Smooth muscle cell (in vitro differentiated cells): ENCODE measurements around the gene PIH1D2. TPM values are rescaled to one million over a fixed set of nuclear protein-coding genes. Genes with fewer than 3 reads are reported as not detected.

Experiments used
- DNase-seq: peaks from one replicate; lab custom pipeline; 2025; ENCODE audit not compliant: unreplicated experiment; lab: John Stamatoyannopoulos, UW
- H2AFZ ChIP-seq: fragments of 200-600 bp; sonication (generic); 2 replicates; pipeline ENCODE4 v1.6.0; 2016; ENCODE audit warnings: antibody characterized with exemption, low read depth, mild to moderate bottlenecking
- H3F3A ChIP-seq: fragments of 200-600 bp; sonication (generic); 2 replicates; pipeline ENCODE4 v1.6.0; 2017; ENCODE audit warnings: antibody characterized with exemption, low read depth
- H3K27ac ChIP-seq: fragments of 200-600 bp; sonication (generic); 2 replicates; pipeline ENCODE4 v1.5.1; 2016; ENCODE audit warnings: low read depth, mild to moderate bottlenecking
- H3K27me3 ChIP-seq: fragments of 200-600 bp; sonication (generic); 2 replicates; pipeline ENCODE4 v1.6.1; 2016; ENCODE audit warnings: low read depth, mild to moderate bottlenecking
- H3K36me3 ChIP-seq: fragments of 200-600 bp; sonication (generic); 2 replicates; pipeline ENCODE4 v1.5.1; 2016; ENCODE audit warnings: low read depth
- H3K4me1 ChIP-seq: fragments of 200-600 bp; sonication (generic); 2 replicates; pipeline ENCODE4 v1.5.1; 2016; ENCODE audit warnings: low read depth
- H3K4me2 ChIP-seq: fragments of 200-600 bp; sonication (generic); 2 replicates; pipeline ENCODE4 v1.6.0; 2016; ENCODE audit warnings: mild to moderate bottlenecking
- H3K4me3 ChIP-seq: fragments of 200-600 bp; sonication (generic); 2 replicates; pipeline ENCODE4 v1.5.1; 2016; ENCODE audit warnings: mild to moderate bottlenecking
- H3K79me2 ChIP-seq: fragments of 200-600 bp; sonication (generic); 2 replicates; pipeline ENCODE4 v1.6.0; 2016; ENCODE audit warnings: low read depth, mild to moderate bottlenecking
- H3K9ac ChIP-seq: fragments of 200-600 bp; sonication (generic); 2 replicates; pipeline ENCODE4 v1.6.0; 2016; ENCODE audit warnings: low read depth
- H3K9me3 ChIP-seq: fragments of 200-600 bp; sonication (generic); replicated peaks from 2 replicates; pipeline ENCODE4 v1.5.1; 2016; ENCODE audit warnings: low read depth
- H4K20me1 ChIP-seq: fragments of 200-600 bp; sonication (generic); 2 replicates; pipeline ENCODE4 v1.6.0; 2016; ENCODE audit warnings: low read depth
- WGBS: methylation state at CpG from one replicate; pipeline ENCODE4 v1.1.7; 2016; ENCODE audit warnings: low lambda C conversion rate; 5-methylcytosine and 5-hydroxymethylcytosine counted together
- polyA plus RNA-seq: library from polyadenylated mRNA; unstranded; fragments of >200 nt; fragmentation: Nextera tagmentation; extraction: Ambion mirVana; gene quantifications from 2 replicates; pipeline ENCODE4 v1.2.1, GENCODE V29; 2016
- total RNA-seq: library from RNA; depleted of rRNA; stranded (reverse); fragments of >200 nt; gene quantifications from 2 replicates; pipeline ENCODE4 v1.2.3, GENCODE V29; 2014
- TF ChIP-seq, protein P1 (sequence below): fragments of 200-600 bp; sonication (generic); IDR thresholded peaks from 2 replicates; pipeline ENCODE4 v1.5.1; 2017; ENCODE audit warnings: borderline replicate concordance, mild to moderate bottlenecking, antibody characterized with exemption; ENCODE audit not compliant: insufficient read depth, poor library complexity, severe bottlenecking

The PIH1D2 gene, protein sequence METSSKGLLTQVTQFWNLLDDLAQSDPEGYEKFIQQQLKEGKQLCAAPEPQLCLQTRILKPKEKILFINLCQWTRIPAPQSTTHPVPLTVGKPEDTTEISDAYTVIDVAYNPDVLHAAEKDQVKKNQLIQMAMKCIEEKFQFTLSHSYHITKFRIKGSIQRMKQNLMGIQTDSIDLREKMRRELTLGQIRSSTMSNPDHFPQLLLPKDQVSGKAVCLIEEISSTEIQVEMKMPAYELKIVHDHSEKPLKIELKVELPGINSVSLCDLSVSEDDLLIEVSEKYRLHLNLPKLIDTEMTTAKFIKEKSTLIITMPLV
- total RNA-seq (0.18 and 1.7 TPM in 2 replicates), polyA plus RNA-seq (0.82 and 1.0 TPM in 2 replicates)

DNA sequence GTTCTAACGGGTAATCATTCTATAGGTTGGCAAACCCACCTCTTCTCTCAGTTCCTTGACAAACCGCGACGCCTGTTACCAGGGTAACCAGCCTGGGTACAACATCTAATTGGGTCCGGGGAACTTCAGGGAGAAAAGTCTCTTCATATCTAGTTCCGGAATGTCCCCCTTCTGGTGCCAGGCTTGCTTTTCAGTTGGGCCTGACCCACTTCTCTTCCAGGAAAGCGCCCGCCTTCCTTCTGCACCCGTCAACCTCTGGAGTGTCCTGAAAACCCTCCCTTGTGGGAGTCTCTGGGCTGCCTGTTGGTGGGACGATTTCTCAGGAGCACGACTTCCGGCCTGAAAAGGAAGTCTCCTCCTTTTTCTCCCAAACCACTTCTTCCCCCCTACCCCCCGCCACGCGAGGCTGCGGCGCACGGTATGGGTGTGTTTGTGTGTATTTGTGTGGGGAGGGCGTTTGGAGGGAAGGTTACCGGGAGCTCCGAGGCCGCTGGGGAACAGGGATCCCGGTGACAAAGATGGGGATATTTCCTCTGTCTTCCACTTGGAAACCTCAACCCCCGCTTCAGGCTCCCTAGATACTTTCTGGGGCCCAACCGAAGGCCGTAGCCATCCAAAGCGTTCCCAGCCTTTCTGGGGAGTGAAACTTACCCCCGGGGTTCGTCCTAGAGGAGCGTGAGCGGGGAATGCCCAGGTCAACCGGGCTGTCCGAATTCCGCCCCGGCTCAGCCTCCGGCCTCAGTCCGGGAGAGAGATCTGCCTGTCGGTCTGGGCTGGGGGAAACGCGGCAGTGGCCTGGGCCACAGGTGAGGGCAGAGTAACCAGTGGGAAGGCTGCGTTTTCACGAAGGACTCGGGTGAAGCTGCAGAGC, at the start of gene PIH1D2, which contains the start of gene NKAPD1:
Gene PIH1D2 (minus strand): TSS at position 77 of the 871 bp plus-strand sequence. CDS start 843 bp downstream, outside the sequence.
Gene NKAPD1 (plus strand): TSS at position 359 of the 871 bp plus-strand sequence. CDS start 1,276 bp downstream, outside the sequence.
- no peaks in the 10 kb centered on the region for H3K4me1 ChIP-seq
- peaks cover 32% of the 10 kb centered on the region for H3K79me2 ChIP-seq
- peak within 1 kb of the TSS; percentile 79 for H3K4me3 ChIP-seq
- DNase-seq = peak; percentile 38
- H3K9ac ChIP-seq = peak within 1 kb of the TSS; percentile 90
- H3K36me3 ChIP-seq = peaks cover 8% of the 10 kb centered on the region
- H3K4me2 ChIP-seq = peak within 1 kb of the TSS; percentile 90
- no peaks in the 10 kb centered on the region for H3F3A ChIP-seq
- H2AFZ ChIP-seq = peak within 1 kb of the TSS; percentile 94
- H4K20me1 ChIP-seq = no peaks in the 10 kb centered on the region
- H3K27ac ChIP-seq = peak within 1 kb of the TSS; percentile 92
- no peaks in the 10 kb centered on the region for H3K27me3 ChIP-seq
- H3K9me3 ChIP-seq = no peaks in the 10 kb centered on the region
- TF ChIP-seq, protein P1, sequence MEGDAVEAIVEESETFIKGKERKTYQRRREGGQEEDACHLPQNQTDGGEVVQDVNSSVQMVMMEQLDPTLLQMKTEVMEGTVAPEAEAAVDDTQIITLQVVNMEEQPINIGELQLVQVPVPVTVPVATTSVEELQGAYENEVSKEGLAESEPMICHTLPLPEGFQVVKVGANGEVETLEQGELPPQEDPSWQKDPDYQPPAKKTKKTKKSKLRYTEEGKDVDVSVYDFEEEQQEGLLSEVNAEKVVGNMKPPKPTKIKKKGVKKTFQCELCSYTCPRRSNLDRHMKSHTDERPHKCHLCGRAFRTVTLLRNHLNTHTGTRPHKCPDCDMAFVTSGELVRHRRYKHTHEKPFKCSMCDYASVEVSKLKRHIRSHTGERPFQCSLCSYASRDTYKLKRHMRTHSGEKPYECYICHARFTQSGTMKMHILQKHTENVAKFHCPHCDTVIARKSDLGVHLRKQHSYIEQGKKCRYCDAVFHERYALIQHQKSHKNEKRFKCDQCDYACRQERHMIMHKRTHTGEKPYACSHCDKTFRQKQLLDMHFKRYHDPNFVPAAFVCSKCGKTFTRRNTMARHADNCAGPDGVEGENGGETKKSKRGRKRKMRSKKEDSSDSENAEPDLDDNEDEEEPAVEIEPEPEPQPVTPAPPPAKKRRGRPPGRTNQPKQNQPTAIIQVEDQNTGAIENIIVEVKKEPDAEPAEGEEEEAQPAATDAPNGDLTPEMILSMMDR = no peak
- WGBS = under 1% methylated on average over 43 of the region's 43 CpGs

GRCh38 chr11:112123129-112123528, 49.3 kb upstream of the PIH1D2 start:
- no peak for DNase-seq
- TF ChIP-seq, protein P1 = no peak
- WGBS = 90% methylated on average over 4 of the region's 4 CpGs

DNA sequence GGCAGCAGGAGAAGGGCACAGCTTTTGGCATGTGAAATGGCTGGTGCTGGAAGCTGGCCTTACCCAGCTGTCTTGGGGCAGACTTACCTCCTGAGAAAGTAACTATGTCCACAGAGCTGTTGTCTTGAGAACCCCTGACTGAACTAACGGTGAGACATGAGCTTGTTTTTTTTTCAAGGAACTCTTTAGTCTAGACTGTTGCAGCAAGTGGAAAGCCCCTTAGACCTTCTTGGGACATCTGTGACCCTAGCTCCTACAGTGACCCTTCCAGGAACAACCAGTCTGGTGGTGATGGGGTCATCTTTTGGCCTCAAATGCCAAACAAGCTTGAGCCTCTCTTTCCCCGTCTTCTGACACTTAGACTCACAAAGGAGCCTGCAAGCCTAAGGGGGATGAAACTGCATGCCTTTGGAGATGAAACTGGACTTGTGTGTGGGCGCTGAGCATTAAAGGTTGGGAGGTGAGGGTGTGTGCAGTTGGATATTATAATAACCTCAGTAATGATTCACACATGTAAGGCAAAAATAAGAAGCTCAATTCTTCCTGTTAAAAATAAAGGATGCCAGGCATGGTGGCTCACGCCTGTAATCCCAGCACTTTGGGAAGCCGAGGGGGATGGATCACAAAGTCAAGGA, 48.3 kb upstream of the PIH1D2 start:
- Histone ChIP-seq H2AFZ (no peak overlapping the region), H3K9ac (no peak overlapping the region), H3K4me2 (no peak overlapping the region), H3K27ac (no peak overlapping the region), H3K4me3 (no peak overlapping the region), H3F3A (peaks cover 5% of the 10 kb centered on the region), H3K79me2 (no peaks in the 10 kb centered on the region), H3K27me3 (no peaks in the 10 kb centered on the region), H3K36me3 (no peaks in the 10 kb centered on the region), H3K4me1 (no peaks in the 10 kb centered on the region), H3K9me3 (no peaks in the 10 kb centered on the region), H4K20me1 (no peaks in the 10 kb centered on the region)
- DNase-seq = no peak
- TF ChIP-seq, protein P1 = no peak
- WGBS = 87% methylated on average over 5 of the region's 5 CpGs

More at GRCh38 chr11:112123129-112123528, 49.3 kb upstream of the PIH1D2 start:
- H3K36me3 ChIP-seq = no peaks in the 10 kb centered on the region
- peaks cover 5% of the 10 kb centered on the region for H3F3A ChIP-seq
- no peaks in the 10 kb centered on the region for H3K79me2 ChIP-seq
- H3K4me1 ChIP-seq = no peaks in the 10 kb centered on the region
- no peak overlapping the region for H3K4me2 ChIP-seq
- no peak overlapping the region for H3K4me3 ChIP-seq
- H2AFZ ChIP-seq = no peak overlapping the region
- no peak overlapping the region for H3K9ac ChIP-seq
- no peaks in the 10 kb centered on the region for H3K9me3 ChIP-seq
- H4K20me1 ChIP-seq = no peaks in the 10 kb centered on the region
- H3K27ac ChIP-seq = no peak overlapping the region
- no peaks in the 10 kb centered on the region for H3K27me3 ChIP-seq
